GM12878 (cell line): ENCODE results near the gene MALT1. TPM values are rescaled to one million over a fixed set of nuclear protein-coding genes. Genes with fewer than 3 reads are reported as not detected.

Source experiments
- CHD2 ChIP-seq: IDR thresholded peaks from 2 replicates; pipeline ENCODE4 v1.6.1; 2011; ENCODE audit warnings: low read depth, low read length, improper control_type of control experiment, borderline replicate concordance
- HDAC6 ChIP-seq: fragments of 200-600 bp; sonication (generic); IDR thresholded peaks from one replicate; pipeline ENCODE4 v1.8.0; 2017; ENCODE audit warnings: antibody characterized with exemption; ENCODE audit not compliant: unreplicated experiment
- MEF2A ChIP-seq: IDR thresholded peaks from 2 replicates; pipeline ENCODE4 v1.6.1; 2011; ENCODE audit warnings: low read depth, mild to moderate bottlenecking, low read length, moderate library complexity; ENCODE audit not compliant: insufficient read depth
- MTA2 ChIP-seq: fragments of 450-650 bp; IDR thresholded peaks from 2 replicates; pipeline ENCODE4 v1.6.1; 2016; ENCODE audit warnings: low read depth, mild to moderate bottlenecking, moderate library complexity
- NBN ChIP-seq: fragments of 450-650 bp; IDR thresholded peaks from 2 replicates; pipeline ENCODE4 v1.6.1; 2016
- RB1 ChIP-seq: fragments of 450-650 bp; formaldehyde crosslinking; IDR thresholded peaks from 2 replicates; pipeline ENCODE4 v1.6.1; 2017; ENCODE audit warnings: mild to moderate bottlenecking, borderline replicate concordance
- SRF ChIP-seq, 2 experiments: IDR thresholded peaks; 2 replicates each; pipeline ENCODE4 v1.6.1; 2011; ENCODE audit warnings: low read depth in 2 of 2, low read length in 2 of 2, mild to moderate bottlenecking in 1 of 2, moderate library complexity in 1 of 2
- TAF1 ChIP-seq: IDR thresholded peaks from 2 replicates; pipeline ENCODE4 v1.6.1; 2011; ENCODE audit warnings: mild to moderate bottlenecking, low read depth, low read length, borderline replicate concordance
- TCF3 ChIP-seq: IDR thresholded peaks from 2 replicates; pipeline ENCODE4 v1.6.1; 2012; ENCODE audit warnings: low read depth, mild to moderate bottlenecking, low read length, borderline replicate concordance; ENCODE audit not compliant: insufficient read depth
- polyA plus RNA-seq, 11 experiments: library from polyadenylated mRNA; depleted of rRNA in 4 of 11; unstranded in 6 of 11; stranded (reverse) in 5 of 11; fragments of >200 nt; fragmentation: Nextera tagmentation in 4 of 11; fragmentation: Illumina TruSeq in 1 of 11; extraction: Ambion mirVana in 4 of 11; extraction: Trizol in 1 of 11; gene quantifications; 1 replicate in 1 of 11; 2 replicates in 10 of 11; pipeline versions ENCODE4 v1.2.1 to v1.2.3, GENCODE V29; 2011 to 2016; ENCODE audit warnings: inconsistent platforms in 2 of 11, missing spikeins in 2 of 11, low read depth in 1 of 11
- total RNA-seq, 4 experiments: library from RNA; depleted of rRNA in 3 of 4; stranded (reverse); fragments of >200 nt in 3 of 4; fragmentation: Illumina TruSeq in 1 of 4; extraction: Trizol in 1 of 4; gene quantifications; 2 replicates each; pipeline versions ENCODE4 v1.2.1 to v1.2.3, GENCODE V29; 2013 to 2021
- TF ChIP-seq, protein P1 (sequence below): fragments of 450-650 bp; formaldehyde crosslinking; IDR thresholded peaks from 2 replicates; pipeline ENCODE4 v1.4.0; 2022; ENCODE audit warnings: mild to moderate bottlenecking, moderate library complexity
- TF ChIP-seq, protein P2 (sequence below): fragments of 450-650 bp; IDR thresholded peaks from 2 replicates; pipeline ENCODE4 v1.6.1; 2018; ENCODE audit warnings: mild to moderate bottlenecking, low read depth, moderate library complexity; ENCODE audit not compliant: partially characterized antibody
- TF ChIP-seq, protein P3 (sequence below): IDR thresholded peaks from 2 replicates; pipeline ENCODE4 v1.6.1; 2011; ENCODE audit warnings: mild to moderate bottlenecking, low read depth, low read length, moderate library complexity; ENCODE audit not compliant: insufficient replicate concordance

MALT1 gene
- total and polyA plus RNA-seq, 10 of the 15 experiments (the other 5 are each of a cell fraction or from before 2014, with no cell fraction given) = 17.6 to 126 (median 45.4) TPM

DNA sequence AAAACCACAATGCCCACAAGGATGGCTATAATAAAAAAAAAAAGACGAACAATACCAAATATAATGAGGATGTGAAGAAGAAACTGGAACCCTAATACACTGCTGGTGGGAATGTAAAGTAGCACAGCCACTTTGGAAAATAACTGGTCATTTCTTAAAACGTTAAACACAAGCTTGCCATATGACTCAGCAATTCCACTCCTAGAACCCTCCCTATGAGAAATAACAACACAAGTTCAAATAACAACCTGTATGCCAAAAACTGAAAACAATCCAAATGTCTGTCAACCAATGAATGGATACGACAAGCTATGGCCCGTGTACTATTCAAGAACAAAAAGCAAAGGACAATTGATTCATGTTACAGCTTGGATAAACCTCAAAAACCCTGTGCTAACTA, 35.4 kb upstream of the MALT1 start (continued):
- TF ChIP-seq, protein P1, sequence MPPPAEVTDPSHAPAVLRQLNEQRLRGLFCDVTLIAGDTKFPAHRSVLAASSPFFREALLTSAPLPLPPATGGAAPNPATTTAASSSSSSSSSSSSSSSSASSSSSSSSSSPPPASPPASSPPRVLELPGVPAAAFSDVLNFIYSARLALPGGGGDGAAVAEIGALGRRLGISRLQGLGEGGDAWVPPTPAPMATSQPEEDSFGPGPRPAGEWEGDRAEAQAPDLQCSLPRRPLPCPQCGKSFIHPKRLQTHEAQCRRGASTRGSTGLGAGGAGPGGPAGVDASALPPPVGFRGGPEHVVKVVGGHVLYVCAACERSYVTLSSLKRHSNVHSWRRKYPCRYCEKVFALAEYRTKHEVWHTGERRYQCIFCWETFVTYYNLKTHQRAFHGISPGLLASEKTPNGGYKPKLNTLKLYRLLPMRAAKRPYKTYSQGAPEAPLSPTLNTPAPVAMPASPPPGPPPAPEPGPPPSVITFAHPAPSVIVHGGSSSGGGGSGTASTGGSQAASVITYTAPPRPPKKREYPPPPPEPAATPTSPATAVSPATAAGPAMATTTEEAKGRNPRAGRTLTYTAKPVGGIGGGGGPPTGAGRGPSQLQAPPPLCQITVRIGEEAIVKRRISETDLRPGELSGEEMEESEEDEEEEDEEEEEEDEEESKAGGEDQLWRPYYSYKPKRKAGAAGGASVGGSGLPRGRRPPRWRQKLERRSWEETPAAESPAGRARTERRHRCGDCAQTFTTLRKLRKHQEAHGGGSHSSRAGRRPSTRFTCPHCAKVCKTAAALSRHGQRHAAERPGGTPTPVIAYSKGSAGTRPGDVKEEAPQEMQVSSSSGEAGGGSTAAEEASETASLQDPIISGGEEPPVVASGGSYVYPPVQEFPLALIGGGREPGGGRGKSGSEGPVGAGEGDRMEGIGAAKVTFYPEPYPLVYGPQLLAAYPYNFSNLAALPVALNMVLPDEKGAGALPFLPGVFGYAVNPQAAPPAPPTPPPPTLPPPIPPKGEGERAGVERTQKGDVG (CRISPR knock-in tag) = no peak
- TF ChIP-seq TCF3 (no peak), HDAC6 (no peak), MEF2A (no peak), SRF (IDR thresholded peaks at IDR 0.05; ENCODE audit: low read depth in 2 of 2, low read length in 2 of 2) (no peak), NBN (no peak), RB1 (no peak), CHD2 (no peak), MTA2 (no peak), TAF1 (no peak)
- TF ChIP-seq, protein P2, sequence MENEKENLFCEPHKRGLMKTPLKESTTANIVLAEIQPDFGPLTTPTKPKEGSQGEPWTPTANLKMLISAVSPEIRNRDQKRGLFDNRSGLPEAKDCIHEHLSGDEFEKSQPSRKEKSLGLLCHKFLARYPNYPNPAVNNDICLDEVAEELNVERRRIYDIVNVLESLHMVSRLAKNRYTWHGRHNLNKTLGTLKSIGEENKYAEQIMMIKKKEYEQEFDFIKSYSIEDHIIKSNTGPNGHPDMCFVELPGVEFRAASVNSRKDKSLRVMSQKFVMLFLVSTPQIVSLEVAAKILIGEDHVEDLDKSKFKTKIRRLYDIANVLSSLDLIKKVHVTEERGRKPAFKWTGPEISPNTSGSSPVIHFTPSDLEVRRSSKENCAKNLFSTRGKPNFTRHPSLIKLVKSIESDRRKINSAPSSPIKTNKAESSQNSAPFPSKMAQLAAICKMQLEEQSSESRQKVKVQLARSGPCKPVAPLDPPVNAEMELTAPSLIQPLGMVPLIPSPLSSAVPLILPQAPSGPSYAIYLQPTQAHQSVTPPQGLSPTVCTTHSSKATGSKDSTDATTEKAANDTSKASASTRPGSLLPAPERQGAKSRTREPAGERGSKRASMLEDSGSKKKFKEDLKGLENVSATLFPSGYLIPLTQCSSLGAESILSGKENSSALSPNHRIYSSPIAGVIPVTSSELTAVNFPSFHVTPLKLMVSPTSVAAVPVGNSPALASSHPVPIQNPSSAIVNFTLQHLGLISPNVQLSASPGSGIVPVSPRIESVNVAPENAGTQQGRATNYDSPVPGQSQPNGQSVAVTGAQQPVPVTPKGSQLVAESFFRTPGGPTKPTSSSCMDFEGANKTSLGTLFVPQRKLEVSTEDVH = no peak
- TF ChIP-seq, protein P3, sequence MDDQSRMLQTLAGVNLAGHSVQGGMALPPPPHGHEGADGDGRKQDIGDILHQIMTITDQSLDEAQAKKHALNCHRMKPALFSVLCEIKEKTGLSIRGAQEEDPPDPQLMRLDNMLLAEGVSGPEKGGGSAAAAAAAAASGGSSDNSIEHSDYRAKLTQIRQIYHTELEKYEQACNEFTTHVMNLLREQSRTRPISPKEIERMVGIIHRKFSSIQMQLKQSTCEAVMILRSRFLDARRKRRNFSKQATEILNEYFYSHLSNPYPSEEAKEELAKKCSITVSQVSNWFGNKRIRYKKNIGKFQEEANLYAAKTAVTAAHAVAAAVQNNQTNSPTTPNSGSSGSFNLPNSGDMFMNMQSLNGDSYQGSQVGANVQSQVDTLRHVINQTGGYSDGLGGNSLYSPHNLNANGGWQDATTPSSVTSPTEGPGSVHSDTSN = no peak
